HUES64 (cell line): ENCODE data around the gene APBB2.
"Not testable (repeated sequence)": the region's sequence is repeated elsewhere in the genome, so short reads cannot be mapped to it uniquely, and the experiment has no call there.

ENCODE experiments used
- H3K27ac ChIP-seq: 2 replicates; pipeline ENCODE4 v1.7.0; 2013; ENCODE audit warnings: low read depth, low read length, inconsistent platforms
- H3K27me3 ChIP-seq: 2 replicates; pipeline ENCODE4 v1.6.1; 2013; ENCODE audit warnings: mild to moderate bottlenecking, low read length; ENCODE audit not compliant: insufficient read depth
- H3K36me3 ChIP-seq: 2 replicates; pipeline ENCODE4 v1.6.1; 2013; ENCODE audit warnings: mild to moderate bottlenecking, low read length; ENCODE audit not compliant: insufficient read depth
- H3K4me1 ChIP-seq: 2 replicates; pipeline ENCODE4 v1.6.1; 2013; ENCODE audit warnings: mild to moderate bottlenecking, low read length, moderate library complexity; ENCODE audit not compliant: insufficient read depth
- H3K4me3 ChIP-seq: 2 replicates; pipeline ENCODE4 v1.5.1; 2013; ENCODE audit warnings: mild to moderate bottlenecking, low read length, moderate library complexity
- H3K9ac ChIP-seq: 2 replicates; pipeline ENCODE4 v1.6.1; 2013; ENCODE audit warnings: mild to moderate bottlenecking, low read depth, low read length
- H3K9me3 ChIP-seq: 2 replicates; pipeline ENCODE4 v1.6.1; 2013; ENCODE audit warnings: low read depth, low read length; ENCODE audit not compliant: insufficient read depth
- WGBS: fragments of 150-250, 120-280 bp; methylation state at CpG from one replicate; pipeline ENCODE4 v1.1.7; 2013; ENCODE audit warnings: missing lambda C conversion rate; 5-methylcytosine and 5-hydroxymethylcytosine counted together

APBB2 gene

DNA sequence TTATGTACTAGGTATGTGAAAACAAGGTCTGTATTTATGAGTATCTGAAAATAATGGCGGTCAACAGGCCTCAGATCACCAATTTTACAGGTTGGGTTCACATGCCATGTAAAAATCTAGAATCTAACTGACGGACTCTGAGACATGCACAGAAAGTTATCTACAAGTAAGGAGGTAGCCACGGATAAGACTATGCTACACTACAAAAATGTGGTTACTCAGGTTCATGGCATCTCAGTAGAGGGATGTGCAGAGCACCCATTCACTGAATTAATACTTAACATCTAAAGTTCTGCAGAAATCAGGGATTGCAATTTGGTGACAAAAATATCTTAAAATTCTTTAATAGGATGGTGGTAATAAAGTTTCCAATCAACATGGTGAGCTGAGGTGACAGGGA is 155.9 kb downstream of the APBB2 start:
- H3K9me3 ChIP-seq: peaks cover 7% of the 10 kb centered on the region; the same call in 1 of the 2 replicates
- H3K27me3 ChIP-seq: no peaks in the 10 kb centered on the region
- H3K27ac ChIP-seq: no peak overlapping the region
- no peaks in the 10 kb centered on the region for H3K4me1 ChIP-seq
- no peak overlapping the region for H3K9ac ChIP-seq
- H3K4me3 ChIP-seq: no peak overlapping the region
- H3K36me3 ChIP-seq: no peaks in the 10 kb centered on the region
- 99% methylated on average over 3 of the region's 3 CpGs for WGBS

GRCh38 chr4:41057467-41057866 is 156.9 kb downstream of the APBB2 start:
- no peaks in the 10 kb centered on the region for H3K4me1 ChIP-seq
- H3K27me3 ChIP-seq: no peaks in the 10 kb centered on the region
- no peak overlapping the region for H3K9ac ChIP-seq
- no peak overlapping the region for H3K27ac ChIP-seq
- no peak overlapping the region for H3K4me3 ChIP-seq
- no peaks in the 10 kb centered on the region for H3K36me3 ChIP-seq
- H3K9me3 ChIP-seq: peaks cover 7% of the 10 kb centered on the region; the same call in 1 of the 2 replicates
- 94% methylated on average over 3 of the region's 3 CpGs for WGBS

DNA sequence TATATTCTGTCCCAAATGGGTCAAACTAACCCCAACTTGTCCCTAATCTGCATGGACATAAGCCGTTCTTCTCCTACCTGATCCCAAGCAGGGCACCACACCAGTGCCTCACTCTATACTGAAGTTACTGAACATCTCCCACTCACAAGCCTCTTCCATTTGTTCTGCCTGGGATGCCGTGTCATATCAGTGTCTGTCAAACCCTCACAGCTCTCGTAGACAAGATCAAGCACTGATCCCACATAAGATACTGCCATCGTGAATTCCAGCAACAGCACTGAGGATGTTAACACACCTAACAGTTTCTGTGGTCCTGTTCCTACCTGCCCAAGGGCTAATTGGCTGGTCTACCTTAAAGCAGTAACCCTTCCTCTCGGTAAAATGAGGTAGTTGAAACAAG is 162.1 kb downstream of the APBB2 start:
- H3K9ac ChIP-seq: no peak overlapping the region
- no peak overlapping the region for H3K27ac ChIP-seq
- H3K4me3 ChIP-seq: no peak overlapping the region
- H3K36me3 ChIP-seq: no peaks in the 10 kb centered on the region
- WGBS: 94% methylated on average over 5 of the region's 5 CpGs
- H3K9me3 ChIP-seq: 0 out of 2 replicates have a peak, but pooled peaks cover 3% of the 10 kb centered on the region
- no peaks in the 10 kb centered on the region for H3K4me1 ChIP-seq
- no peaks in the 10 kb centered on the region for H3K27me3 ChIP-seq

DNA sequence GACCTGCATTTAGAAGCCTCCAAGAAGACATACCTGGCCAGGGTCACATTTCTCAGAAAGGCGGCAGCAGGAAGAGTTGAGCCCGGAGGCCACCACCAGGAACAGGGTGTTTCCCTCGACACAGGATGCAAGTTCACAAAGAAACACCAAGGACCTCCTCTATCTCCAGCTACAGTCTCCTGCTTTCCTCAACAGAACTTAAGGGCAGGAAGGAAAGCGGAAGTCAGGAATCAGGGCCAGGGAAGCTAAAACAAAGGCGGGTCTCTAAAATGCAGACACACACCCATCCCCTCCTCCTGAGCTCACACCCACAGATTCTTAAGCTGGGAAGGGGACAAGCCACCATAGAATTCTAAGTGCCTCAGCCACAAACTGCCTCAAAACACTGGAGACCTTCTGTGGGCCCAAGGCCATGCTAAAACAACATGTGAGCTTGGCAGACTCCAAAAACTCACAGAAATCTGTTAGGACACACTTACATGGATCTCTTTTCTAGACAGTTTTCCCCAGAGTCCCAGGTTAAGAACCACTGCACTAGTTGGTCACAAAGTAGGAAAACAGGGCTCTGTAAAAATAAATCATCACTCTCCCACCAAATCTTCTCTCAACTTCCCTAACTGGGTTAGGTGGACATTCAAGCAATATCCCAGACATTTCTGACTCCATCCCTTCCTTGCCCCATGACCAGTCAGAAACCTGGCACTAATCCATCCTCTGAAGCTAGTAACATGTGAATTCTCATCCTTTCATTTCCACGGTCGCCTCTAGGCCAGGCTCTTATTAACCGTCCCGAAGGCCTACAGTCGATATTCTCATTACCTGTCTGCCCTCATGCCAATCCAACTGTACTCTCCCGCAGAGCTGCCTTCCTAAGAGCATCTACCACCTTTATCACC is 163.2 kb downstream of the APBB2 start:
- Histone ChIP-seq H3K27me3 (no peaks in the 10 kb centered on the region), H3K4me1 (no peaks in the 10 kb centered on the region), H3K36me3 (no peaks in the 10 kb centered on the region), H3K9ac (no peak overlapping the region), H3K9me3 (0 out of 2 replicates have a peak, but pooled peaks cover 3% of the 10 kb centered on the region), H3K27ac (no peak overlapping the region), H3K4me3 (no peak overlapping the region)
- WGBS: 91% methylated on average over 11 of the region's 11 CpGs

- no peak overlapping the region for H3K9ac ChIP-seq
- H3K36me3 ChIP-seq: no peaks in the 10 kb centered on the region
- 100% methylated on average over 1 of the region's 1 CpG for WGBS
- H3K4me3 ChIP-seq: no peak overlapping the region
- no peak overlapping the region for H3K27ac ChIP-seq
- H3K4me1 ChIP-seq: no peaks in the 10 kb centered on the region
- no peaks in the 10 kb centered on the region for H3K27me3 ChIP-seq
- 0 out of 2 replicates have a peak, but pooled peaks cover 3% of the 10 kb centered on the region for H3K9me3 ChIP-seq
Observed at GRCh38 chr4:41050116-41050515, 164.2 kb downstream of the APBB2 start.

DNA sequence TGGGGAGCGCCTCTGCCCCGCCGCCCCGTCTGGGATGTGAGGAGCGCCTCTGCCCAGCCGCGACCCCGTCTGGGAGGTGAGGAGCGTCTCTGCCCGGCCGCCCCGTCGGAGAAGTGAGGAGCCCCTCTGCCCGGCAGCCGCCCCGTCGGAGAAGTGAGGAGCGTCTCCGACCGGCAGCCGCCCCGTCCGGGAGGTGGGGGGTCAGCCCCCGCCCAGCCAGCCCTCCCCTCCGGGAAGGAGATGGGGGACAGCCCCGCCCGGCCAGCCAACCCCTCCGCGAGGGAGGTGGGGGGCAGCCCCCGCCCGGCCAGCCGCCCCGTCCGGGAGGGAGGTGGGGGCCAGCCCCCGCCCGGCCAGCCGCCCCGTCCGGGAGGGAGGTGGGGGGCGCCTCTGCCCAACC is 165.2 kb downstream of the APBB2 start:
- H3K27me3 ChIP-seq, H3K27ac ChIP-seq, H3K4me1 ChIP-seq, H3K36me3 ChIP-seq, H3K9ac ChIP-seq, H3K4me3 ChIP-seq: not testable (repeated sequence)
- H3K9me3 ChIP-seq: 0 out of 2 replicates have a peak, but pooled peaks cover 13% of the 10 kb centered on the region
- 96% methylated on average over 40 of the region's 40 CpGs for WGBS

DNA sequence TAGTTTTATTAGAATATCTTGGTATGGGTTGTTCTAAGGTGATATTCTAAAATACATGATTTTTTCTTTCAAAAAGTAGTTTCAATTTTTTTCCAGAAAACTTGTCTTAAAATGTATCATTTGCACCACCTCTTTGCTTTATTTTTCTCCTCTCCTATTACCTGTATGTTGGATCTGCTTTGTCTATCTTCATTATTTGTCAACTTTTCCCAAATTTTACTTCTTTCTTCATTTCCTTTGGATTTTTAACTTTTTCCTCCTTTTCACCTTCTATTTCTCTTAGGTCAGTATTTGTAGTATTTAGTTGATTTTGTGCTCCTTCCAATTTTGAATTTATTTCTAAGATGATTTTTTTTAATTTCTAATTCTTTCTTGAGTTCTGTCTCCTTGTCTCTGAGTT is 169.6 kb downstream of the APBB2 start:
- Histone ChIP-seq H3K27ac (no peak overlapping the region), H3K36me3 (no peaks in the 10 kb centered on the region), H3K9ac (no peak overlapping the region), H3K4me3 (no peak overlapping the region), H3K27me3 (no peaks in the 10 kb centered on the region), H3K9me3 (0 out of 2 replicates have a peak, but pooled peaks cover 10% of the 10 kb centered on the region), H3K4me1 (no peaks in the 10 kb centered on the region)

GRCh38 chr4:41044165-41044564 is 170.2 kb downstream of the APBB2 start:
- no peak overlapping the region for H3K9ac ChIP-seq

DNA sequence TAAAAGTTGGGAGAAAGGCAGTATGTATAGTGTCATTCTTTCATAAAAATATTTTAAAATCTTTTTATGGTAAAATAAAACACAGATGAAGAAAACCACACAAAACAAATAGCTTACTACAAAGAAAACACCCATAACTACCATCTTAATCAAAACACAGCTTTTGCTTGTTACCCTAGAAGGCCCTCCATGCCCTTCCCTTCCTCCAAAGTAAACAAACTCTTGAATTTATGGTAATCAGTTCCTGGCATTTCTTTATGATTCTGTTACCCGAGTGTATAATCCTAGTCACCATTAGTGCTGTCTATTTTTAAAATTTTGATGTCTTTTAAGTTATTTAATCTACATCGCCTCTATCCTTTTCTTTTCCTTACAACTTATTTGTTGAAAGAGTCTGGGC is 170.9 kb downstream of the APBB2 start:
- no CpG with 5 or more reads among the region's 2 CpGs for WGBS
- Histone ChIP-seq H3K9ac (no peak overlapping the region), H3K4me3 (no peak overlapping the region), H3K27me3 (no peaks in the 10 kb centered on the region), H3K4me1 (no peaks in the 10 kb centered on the region), H3K27ac (no peak overlapping the region), H3K36me3 (no peaks in the 10 kb centered on the region), H3K9me3 (0 out of 2 replicates have a peak, but pooled peaks cover 10% of the 10 kb centered on the region)

More at GRCh38 chr4:41044165-41044564, 170.2 kb downstream of the APBB2 start:
- Histone ChIP-seq H3K4me3 (no peak overlapping the region), H3K27me3 (no peaks in the 10 kb centered on the region), H3K9me3 (0 out of 2 replicates have a peak, but pooled peaks cover 10% of the 10 kb centered on the region), H3K36me3 (no peaks in the 10 kb centered on the region), H3K27ac (no peak overlapping the region), H3K4me1 (no peaks in the 10 kb centered on the region)

DNA sequence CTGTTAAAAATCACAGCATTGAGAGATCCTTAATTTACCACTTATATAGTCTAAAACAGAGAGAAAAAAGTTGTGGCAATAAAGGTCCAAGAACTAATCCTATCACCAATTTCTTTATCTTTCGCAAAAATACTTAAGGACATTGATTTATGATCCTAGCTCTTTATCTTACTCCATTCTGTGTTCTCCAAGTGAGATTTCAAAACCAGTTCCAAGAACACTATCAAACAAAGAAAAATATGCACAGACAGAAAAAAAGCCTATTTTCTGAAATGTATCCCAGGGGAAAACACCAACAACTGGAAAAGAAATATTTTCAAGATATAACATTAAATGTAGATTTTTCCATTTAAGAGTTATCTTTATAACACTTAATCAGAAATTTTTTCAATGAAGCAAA is 172.8 kb downstream of the APBB2 start:
- H3K27me3 ChIP-seq: no peaks in the 10 kb centered on the region
- no peak overlapping the region for H3K9ac ChIP-seq
- no peaks in the 10 kb centered on the region for H3K36me3 ChIP-seq
- H3K4me1 ChIP-seq: no peaks in the 10 kb centered on the region
- H3K27ac ChIP-seq: no peak overlapping the region
- no peak overlapping the region for H3K4me3 ChIP-seq
- WGBS: 100% methylated on average over 1 of the region's 1 CpG
- H3K9me3 ChIP-seq: 0 out of 2 replicates have a peak, but pooled peaks cover 10% of the 10 kb centered on the region

GRCh38 chr4:41039317-41039716 is 175.0 kb downstream of the APBB2 start:
- H3K4me1 ChIP-seq: no peaks in the 10 kb centered on the region
- no peaks in the 10 kb centered on the region for H3K27me3 ChIP-seq
- H3K4me3 ChIP-seq: no peak overlapping the region
- H3K36me3 ChIP-seq: no peaks in the 10 kb centered on the region
- 96% methylated on average over 3 of the region's 3 CpGs for WGBS
- no peak overlapping the region for H3K9ac ChIP-seq
- H3K9me3 ChIP-seq: 0 out of 2 replicates have a peak, but pooled peaks cover 1% of the 10 kb centered on the region
- no peak overlapping the region for H3K27ac ChIP-seq
